Measurements from ENCODE around the gene ACOT12.

ACOT12 gene

DNA sequence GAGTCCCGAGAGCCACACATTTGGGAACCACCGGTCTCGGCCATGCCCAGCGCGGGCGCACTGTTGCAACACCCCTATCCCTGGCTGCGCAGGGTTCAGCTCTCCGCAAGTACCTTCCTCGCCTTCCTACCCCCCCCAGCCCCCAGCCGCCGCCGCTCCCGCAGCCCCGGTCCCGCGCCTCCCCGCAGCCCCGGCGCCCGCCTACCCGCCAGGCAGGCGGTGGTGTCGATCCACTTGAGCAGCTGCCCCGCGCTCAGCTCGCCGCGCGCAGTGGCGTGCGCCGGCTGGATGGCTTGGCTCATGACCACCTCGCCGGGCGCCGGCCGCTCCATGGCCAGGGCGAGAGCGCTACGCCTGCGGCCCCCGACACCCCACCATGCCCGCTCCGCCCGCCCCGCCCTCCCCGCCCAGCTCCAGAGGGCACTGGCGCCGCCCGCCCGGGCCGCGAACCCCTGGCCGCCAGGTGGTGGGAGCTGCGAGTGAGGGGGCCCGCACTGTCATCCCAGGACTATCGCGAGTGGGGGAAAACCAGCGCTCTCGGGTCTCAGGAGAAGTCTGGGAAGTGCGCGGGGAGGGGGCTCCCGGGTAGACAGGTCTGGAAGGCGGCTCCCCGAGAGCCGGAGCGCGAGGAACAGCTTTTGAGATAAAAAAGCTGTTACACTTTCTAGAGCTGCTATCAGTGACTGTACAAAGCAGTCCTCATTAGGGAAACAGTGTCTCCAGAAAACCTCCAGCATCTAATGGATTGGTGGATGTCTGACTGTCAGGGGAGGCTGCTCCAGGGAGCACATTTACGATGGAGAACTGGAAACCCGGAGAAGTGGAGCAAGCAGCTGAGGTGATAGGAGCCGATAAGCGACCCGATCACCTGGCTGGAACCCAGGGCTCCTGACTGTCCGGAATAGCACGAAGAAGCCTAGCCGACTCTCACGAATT is at the start of gene ACOT12:
ACOT12 (minus strand) TSS at position 352 of the 936 bp plus-strand sequence; CDS start at position 332, 20 bp downstream.
- H3K27ac Mint-ChIP-seq, result no peak within 1 kb of the TSS
- H3K36me3 Mint-ChIP-seq, result no peaks in the 10 kb centered on the region
- H3K27me3 Mint-ChIP-seq, result peaks cover 19% of the 10 kb centered on the region
- H3K4me3 Mint-ChIP-seq, result peak within 1 kb of the TSS; percentile 24
- peaks cover 2% of the 10 kb centered on the region for H3K4me1 Mint-ChIP-seq
- DNase-seq (ENCODE audit: low spot score in 2 of 2) (no peak), ATAC-seq (ENCODE audit: low read depth) (no peak)
- no peaks in the 10 kb centered on the region for H3K9me3 Mint-ChIP-seq

DNA sequence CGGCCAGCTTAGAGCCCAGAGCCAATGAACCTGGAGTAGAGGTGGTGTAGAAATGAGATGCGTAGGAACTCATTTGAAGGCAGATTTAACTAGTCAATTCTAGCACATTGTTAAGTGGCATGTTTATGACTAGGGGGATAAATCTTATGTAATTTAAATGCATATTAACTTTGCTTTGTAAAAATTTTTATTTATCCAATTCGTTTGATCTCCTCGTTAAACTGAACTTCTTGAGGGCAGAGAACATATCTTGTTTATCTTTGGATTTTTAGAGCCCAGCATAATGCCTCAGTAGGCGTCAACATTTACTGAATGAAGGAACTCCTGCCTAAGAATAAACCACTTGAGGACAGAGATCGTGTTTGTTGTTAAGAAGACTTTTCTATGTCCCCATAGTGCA is 41.1 kb upstream of the ACOT12 start:
- DNase-seq (ENCODE audit: low spot score in 2 of 2) (no peak), ATAC-seq (ENCODE audit: low read depth) (no peak)
- Mint-ChIP-seq H3K27ac (no peak overlapping the region), H3K27me3 (no peaks in the 10 kb centered on the region), H3K4me3 (no peak overlapping the region), H3K9me3 (no peaks in the 10 kb centered on the region), H3K36me3 (peaks cover 8% of the 10 kb centered on the region), H3K4me1 (no peaks in the 10 kb centered on the region)

DNA sequence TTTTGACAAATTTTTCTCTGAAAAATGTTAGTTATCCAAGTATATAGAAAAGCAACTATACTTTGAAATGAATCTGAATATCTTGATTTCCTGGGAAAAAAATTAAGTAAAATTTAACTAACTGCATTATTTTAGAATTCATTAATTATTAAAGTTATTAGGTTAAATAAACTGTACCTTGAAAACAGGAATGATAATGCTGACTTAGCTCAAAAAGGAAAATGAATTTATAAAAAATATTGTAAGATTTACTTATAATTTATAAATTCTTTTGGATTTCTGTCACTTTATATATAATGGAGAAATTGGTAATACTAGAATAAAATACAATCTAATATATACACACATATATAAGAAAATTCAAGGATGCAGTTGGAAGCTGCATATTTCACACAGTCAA is 36.1 kb upstream of the ACOT12 start:
- Mint-ChIP-seq H3K27me3 (no peaks in the 10 kb centered on the region), H3K9me3 (no peaks in the 10 kb centered on the region), H3K4me1 (no peaks in the 10 kb centered on the region), H3K36me3 (peaks cover 5% of the 10 kb centered on the region), H3K4me3 (no peak overlapping the region), H3K27ac (no peak overlapping the region)
- DNase-seq (ENCODE audit: low spot score in 2 of 2) (no peak), ATAC-seq (ENCODE audit: low read depth) (no peak)

DNA sequence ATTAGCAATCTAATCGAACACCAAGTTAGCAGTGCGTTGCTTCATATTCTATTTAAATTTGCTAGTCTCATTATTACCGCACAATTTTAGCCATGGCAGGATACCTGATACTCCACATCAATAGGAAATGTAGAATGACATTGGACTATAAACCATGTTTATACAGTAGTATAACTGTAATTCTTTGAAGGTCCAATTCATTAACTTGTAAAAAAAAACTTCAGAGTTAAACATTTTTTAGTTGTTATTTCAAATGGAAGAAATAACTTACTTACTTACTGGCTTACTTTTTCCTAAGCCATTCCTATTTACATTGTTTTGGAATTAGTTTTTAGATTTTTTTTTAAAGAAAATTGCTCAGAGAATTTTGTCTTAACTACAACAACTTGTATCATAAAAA is 35.4 kb upstream of the ACOT12 start:
- Mint-ChIP-seq H3K27me3 (no peaks in the 10 kb centered on the region), H3K4me1 (no peaks in the 10 kb centered on the region), H3K4me3 (no peak overlapping the region), H3K9me3 (no peaks in the 10 kb centered on the region), H3K27ac (no peak overlapping the region), H3K36me3 (peaks cover 2% of the 10 kb centered on the region)
- no peak for ATAC-seq (ENCODE audit: low read depth)
- DNase-seq (ENCODE audit: low spot score in 2 of 2), result no peak

DNA sequence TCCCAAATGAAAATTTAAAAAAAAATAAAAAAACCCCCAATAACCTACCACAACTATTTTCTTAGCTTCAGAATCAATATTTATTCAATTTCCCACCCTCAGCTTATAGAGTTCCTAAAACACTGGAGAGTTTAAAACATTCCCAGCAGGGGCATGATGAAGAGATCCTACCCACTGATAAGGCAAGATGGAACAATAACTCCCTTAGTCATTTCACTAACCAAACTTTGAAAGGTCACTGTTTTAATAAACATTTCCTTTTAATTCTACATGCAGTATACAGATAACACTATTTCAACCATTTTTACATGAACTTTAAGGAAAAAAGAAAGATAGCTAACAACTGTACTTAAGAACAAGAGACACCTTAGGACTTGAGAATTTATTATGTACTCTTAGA is 34.9 kb upstream of the ACOT12 start:
- Mint-ChIP-seq H3K27ac (no peak overlapping the region), H3K4me3 (no peak overlapping the region), H3K36me3 (peaks cover 2% of the 10 kb centered on the region), H3K4me1 (no peaks in the 10 kb centered on the region), H3K27me3 (no peaks in the 10 kb centered on the region), H3K9me3 (no peaks in the 10 kb centered on the region)
- ATAC-seq (ENCODE audit: low read depth), result no peak
- no peak for DNase-seq (ENCODE audit: low spot score in 2 of 2)

DNA sequence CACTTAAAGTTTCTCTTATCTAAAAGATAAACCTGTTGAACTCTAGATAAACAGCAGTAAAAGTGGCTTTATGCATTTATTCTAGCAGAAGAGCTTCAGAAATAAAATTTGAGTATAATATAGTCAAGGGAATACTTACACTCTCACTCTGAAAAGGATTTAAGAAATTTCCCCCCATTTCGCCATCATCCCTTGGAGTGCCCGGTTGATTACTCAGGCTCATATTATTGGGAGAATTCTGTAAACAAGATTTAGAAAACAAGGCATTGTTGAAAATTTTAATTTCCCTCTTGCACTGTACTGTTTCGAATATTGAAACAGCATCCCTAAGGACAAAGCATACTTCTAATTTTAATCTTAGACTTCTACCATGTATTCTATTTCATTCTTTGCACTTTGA is 34.5 kb upstream of the ACOT12 start:
- H3K4me1 Mint-ChIP-seq, result no peaks in the 10 kb centered on the region
- no peak for ATAC-seq (ENCODE audit: low read depth)
- no peak overlapping the region for H3K27ac Mint-ChIP-seq
- no peaks in the 10 kb centered on the region for H3K27me3 Mint-ChIP-seq
- peaks cover 2% of the 10 kb centered on the region for H3K36me3 Mint-ChIP-seq
- no peak overlapping the region for H3K4me3 Mint-ChIP-seq
- H3K9me3 Mint-ChIP-seq, result no peaks in the 10 kb centered on the region
- DNase-seq (ENCODE audit: low spot score in 2 of 2), result no peak

DNA sequence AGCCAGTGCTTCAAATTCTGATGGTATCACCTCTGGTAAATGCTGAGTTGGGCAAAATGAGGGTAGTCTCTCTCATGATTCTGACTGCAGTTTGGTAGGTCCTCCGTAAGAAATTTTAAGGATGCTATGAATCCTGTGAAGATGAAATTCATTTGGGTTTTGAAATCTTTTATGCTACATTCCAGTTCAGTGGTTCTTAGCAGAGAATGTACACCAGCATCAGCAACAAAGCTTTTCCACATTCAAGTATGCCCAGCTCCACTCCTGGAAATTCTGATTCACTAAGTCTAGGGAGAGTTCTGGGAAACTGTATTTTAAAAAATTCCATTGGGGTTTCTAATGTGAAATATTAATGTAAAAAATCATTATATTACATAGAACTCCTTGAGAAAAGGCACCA is 33.6 kb upstream of the ACOT12 start:
- Mint-ChIP-seq H3K27ac (peak overlapping the region; percentile 78), H3K27me3 (no peaks in the 10 kb centered on the region), H3K9me3 (no peaks in the 10 kb centered on the region), H3K4me1 (no peaks in the 10 kb centered on the region), H3K4me3 (no peak overlapping the region), H3K36me3 (peaks cover 2% of the 10 kb centered on the region)
- ATAC-seq (ENCODE audit: low read depth) (no peak), DNase-seq (ENCODE audit: low spot score in 2 of 2) (no peak)

DNA sequence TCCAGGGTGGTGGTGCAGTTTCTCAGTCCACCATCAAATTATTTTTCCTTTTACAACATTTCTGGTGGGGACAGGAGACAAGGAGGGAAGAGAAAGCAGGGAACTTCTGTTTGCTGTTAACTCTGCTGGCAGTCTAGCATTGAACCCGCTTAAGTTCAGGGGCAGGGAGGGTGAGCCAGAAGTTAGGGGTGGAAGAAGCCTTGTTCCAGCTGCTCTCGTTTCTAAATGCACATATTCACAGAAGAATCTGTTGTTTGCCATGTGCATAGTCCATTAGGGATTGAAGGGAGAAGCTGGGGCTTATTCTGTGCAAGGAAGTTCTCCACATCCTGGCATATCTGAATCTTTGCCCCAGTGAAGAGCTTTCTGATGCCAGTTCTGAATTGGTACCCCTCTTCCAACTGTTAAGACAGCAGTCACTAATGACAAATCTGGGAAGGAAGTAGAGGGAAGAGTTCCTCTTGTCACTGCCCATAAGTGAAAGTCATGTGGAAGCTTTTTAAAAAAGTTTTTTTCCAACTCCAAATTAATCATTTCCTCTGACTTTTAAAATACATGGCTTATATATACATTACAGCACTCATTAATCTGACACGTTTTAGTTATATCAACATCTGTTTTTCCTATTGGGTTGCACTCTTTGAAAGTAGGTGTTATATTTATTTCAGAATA is 32.6 kb upstream of the ACOT12 start:
- ATAC-seq (ENCODE audit: low read depth), result no peak
- Mint-ChIP-seq H3K27me3 (no peaks in the 10 kb centered on the region), H3K4me3 (no peak overlapping the region)

DNA sequence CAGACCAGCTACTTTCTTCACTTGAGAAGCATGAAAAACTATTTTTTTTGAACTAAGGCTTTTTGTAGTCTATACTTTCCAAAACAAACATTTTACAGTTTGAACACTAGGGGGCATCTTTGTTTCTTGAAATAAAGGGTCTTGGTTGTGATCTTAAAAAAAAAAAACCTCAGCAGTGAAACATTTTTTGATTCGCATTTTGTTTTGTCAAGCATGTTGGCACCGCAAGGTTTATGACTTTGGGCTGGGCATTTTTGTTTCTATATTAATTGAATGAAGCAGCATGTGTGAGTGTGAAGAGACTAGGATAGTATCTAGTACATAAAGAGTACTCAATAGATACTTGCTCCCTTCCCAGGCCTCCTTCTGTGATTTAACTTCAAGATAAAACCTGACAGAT is 31.6 kb upstream of the ACOT12 start:
- no peaks in the 10 kb centered on the region for H3K27me3 Mint-ChIP-seq
- DNase-seq (ENCODE audit: low spot score in 2 of 2) (peak in 1 of 2 donors; percentile 21), ATAC-seq (ENCODE audit: low read depth) (peak; percentile 47)
- H3K27ac Mint-ChIP-seq, result peak overlapping the region; percentile 59
- no peak overlapping the region for H3K4me3 Mint-ChIP-seq
- no peaks in the 10 kb centered on the region for H3K36me3 Mint-ChIP-seq
- H3K9me3 Mint-ChIP-seq, result no peaks in the 10 kb centered on the region
- no peaks in the 10 kb centered on the region for H3K4me1 Mint-ChIP-seq

More for the DNA sequence above, 32.6 kb upstream of the ACOT12 start:
- H3K36me3 Mint-ChIP-seq, result no peaks in the 10 kb centered on the region
- H3K27ac Mint-ChIP-seq, result peak overlapping the region; percentile 59
- H3K9me3 Mint-ChIP-seq, result no peaks in the 10 kb centered on the region
- no peak for DNase-seq (ENCODE audit: low spot score in 2 of 2)
- H3K4me1 Mint-ChIP-seq, result no peaks in the 10 kb centered on the region

DNA sequence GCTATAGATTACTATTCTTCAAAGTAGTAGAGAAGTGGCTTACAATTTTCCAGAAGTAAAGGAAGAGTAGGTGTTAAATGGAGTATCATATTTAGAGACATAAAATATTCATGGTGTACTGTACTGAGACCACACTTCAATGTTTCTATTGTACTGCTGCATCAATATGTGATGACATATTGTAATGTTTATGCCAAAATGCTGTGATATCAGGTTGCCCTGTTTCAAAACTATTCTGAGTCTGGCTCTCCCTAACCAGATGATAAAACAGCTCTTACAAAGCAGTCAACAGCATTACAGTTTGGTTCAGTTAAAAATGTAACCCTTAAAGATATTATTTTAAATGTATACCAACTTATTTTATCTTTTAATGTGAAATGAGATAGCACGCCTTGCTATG is 30.8 kb upstream of the ACOT12 start:
- H3K4me3 Mint-ChIP-seq, result no peak overlapping the region
- no peak for ATAC-seq (ENCODE audit: low read depth)
- H3K9me3 Mint-ChIP-seq, result no peaks in the 10 kb centered on the region
- no peak overlapping the region for H3K27ac Mint-ChIP-seq
- no peaks in the 10 kb centered on the region for H3K27me3 Mint-ChIP-seq
- H3K4me1 Mint-ChIP-seq, result no peaks in the 10 kb centered on the region
- peaks cover 3% of the 10 kb centered on the region for H3K36me3 Mint-ChIP-seq
- DNase-seq (ENCODE audit: low spot score in 2 of 2), result no peak

DNA sequence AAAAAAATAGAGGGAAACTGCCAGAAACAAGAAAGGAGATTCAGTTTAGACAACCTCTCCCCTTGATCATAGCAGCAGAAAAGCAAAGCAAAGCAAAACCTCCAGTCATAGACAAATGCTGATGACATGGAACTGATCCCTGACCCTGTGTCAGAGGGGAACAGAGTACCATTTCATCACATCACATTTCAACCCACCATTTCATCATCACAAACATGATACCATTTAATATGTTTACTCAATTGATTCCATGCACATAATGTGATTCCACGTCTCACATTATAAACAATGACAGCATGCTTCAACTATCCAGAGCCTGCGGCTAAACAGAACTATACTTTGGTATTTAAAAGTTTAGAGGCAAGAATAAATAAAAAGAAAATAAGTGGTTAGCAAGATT is 28.7 kb upstream of the ACOT12 start:
- H3K4me3 Mint-ChIP-seq, result no peak overlapping the region
- peaks cover 3% of the 10 kb centered on the region for H3K36me3 Mint-ChIP-seq
- no peak for DNase-seq (ENCODE audit: low spot score in 2 of 2)
- H3K9me3 Mint-ChIP-seq, result no peaks in the 10 kb centered on the region
- ATAC-seq (ENCODE audit: low read depth), result no peak
- H3K27ac Mint-ChIP-seq, result no peak overlapping the region
- H3K4me1 Mint-ChIP-seq, result no peaks in the 10 kb centered on the region
- no peaks in the 10 kb centered on the region for H3K27me3 Mint-ChIP-seq

DNA sequence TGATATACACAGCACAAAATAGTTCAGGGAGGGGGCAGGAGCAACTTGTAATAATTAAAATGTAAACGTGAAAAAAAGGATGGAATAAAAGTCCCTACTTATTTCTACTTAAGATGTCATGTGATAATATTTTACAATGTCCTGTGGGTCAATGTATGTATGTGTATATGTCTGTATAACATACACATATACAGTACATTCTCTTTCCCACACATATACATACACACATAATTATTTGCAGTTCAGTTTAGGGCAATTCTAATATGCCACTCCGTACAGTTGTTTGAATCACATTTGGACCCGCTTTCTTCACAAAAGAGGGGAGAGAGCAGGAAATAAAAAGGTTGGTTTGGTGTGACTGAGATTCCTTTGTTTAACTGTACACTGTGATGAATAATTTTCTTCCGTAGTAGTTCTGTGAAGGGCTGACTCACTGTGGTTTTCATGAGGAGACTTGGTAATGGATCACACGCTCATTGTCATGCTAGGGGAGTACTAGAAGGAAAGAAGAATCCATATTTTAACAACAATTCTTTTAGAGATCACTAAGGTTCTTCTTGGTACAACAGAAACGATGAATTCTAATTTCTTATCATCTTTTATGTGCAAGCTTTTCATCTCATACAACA is 26.2 kb upstream of the ACOT12 start:
- no peak for ATAC-seq (ENCODE audit: low read depth)
- H3K27ac Mint-ChIP-seq, result no peak overlapping the region

DNA sequence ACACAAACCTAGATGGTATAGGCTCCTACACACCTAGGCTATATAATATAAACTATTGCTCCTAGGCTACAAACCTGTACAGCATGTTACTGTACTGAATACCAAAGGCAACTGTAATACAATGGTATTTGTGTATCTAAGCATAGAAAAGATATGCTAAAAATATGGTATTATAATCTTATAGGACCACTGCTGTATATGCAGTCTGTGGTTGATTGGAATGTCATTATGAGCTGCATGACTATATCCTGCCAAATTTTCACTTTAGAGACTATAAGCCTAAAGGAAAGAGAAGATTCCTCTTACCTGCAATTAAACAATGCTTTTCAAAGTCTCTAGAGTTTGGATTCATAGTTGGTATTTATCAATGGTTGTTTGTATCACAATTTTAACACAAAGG is 24.7 kb upstream of the ACOT12 start:
- no peaks in the 10 kb centered on the region for H3K27me3 Mint-ChIP-seq
- no peaks in the 10 kb centered on the region for H3K9me3 Mint-ChIP-seq
- no peak for DNase-seq (ENCODE audit: low spot score in 2 of 2)
- no peak for ATAC-seq (ENCODE audit: low read depth)
- H3K36me3 Mint-ChIP-seq, result peaks cover 11% of the 10 kb centered on the region
- no peak overlapping the region for H3K4me3 Mint-ChIP-seq
- no peak overlapping the region for H3K27ac Mint-ChIP-seq
- H3K4me1 Mint-ChIP-seq, result no peaks in the 10 kb centered on the region

More for the DNA sequence above, 26.2 kb upstream of the ACOT12 start:
- Mint-ChIP-seq H3K4me3 (no peak overlapping the region), H3K4me1 (no peaks in the 10 kb centered on the region), H3K27me3 (no peaks in the 10 kb centered on the region), H3K36me3 (peaks cover 10% of the 10 kb centered on the region), H3K9me3 (no peaks in the 10 kb centered on the region)
- DNase-seq (ENCODE audit: low spot score in 2 of 2), result no peak

DNA sequence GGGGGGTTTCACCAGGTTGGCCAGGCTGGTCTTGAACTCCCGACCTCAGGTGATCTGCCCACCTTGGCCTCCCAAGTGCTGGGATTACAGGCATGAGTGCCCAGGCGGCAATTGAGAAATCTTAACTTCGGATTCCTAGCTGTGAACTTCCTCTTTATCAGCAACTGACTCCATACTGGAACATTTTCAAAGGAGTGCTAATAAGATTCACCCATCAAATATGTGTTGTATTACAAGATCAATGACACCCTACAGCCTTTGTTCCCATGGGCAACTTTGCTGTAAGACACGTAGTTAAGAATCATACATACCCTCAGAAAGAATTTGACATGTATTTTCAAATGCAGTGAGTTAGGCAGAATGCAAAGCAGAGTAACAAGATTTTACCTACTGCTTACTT is 23.1 kb upstream of the ACOT12 start:
- H3K27me3 Mint-ChIP-seq, result no peaks in the 10 kb centered on the region
- peaks cover 11% of the 10 kb centered on the region for H3K36me3 Mint-ChIP-seq
- no peaks in the 10 kb centered on the region for H3K4me1 Mint-ChIP-seq
- H3K27ac Mint-ChIP-seq, result no peak overlapping the region
- ATAC-seq (ENCODE audit: low read depth) (no peak), DNase-seq (ENCODE audit: low spot score in 2 of 2) (no peak)
- H3K9me3 Mint-ChIP-seq, result no peaks in the 10 kb centered on the region
- no peak overlapping the region for H3K4me3 Mint-ChIP-seq
